HG02981 (cell line): ENCODE data around the gene UBAC2.

Source experiments
- ATAC-seq: cut with Tn5 transposase; IDR thresholded peaks from one replicate; pipeline ENCODE4 v1.9.1; 2021; ENCODE audit warnings: mild to moderate bottlenecking, moderate library complexity; ENCODE audit not compliant: unreplicated experiment

Gene UBAC2

DNA sequence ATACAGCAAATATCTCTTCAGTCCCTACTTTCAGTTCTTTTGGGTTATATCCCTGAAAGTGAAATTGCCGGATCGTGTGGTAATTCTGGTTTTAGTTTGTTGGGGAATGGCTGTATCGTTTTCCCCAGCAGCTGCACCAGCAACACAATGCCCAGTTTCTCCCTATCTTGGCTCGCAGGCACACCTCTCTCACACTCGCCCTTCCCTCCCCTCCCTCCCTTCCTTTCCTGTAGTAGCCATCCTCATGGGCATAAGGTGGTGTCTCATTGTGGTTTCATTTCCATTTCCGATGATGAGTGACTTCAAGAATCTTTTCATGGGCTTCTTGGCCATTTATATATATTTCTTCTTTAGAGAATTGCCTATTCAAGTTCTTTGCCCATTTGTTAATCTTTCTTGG lies 66.2 kb downstream of the UBAC2 start:
- no peak for ATAC-seq

DNA sequence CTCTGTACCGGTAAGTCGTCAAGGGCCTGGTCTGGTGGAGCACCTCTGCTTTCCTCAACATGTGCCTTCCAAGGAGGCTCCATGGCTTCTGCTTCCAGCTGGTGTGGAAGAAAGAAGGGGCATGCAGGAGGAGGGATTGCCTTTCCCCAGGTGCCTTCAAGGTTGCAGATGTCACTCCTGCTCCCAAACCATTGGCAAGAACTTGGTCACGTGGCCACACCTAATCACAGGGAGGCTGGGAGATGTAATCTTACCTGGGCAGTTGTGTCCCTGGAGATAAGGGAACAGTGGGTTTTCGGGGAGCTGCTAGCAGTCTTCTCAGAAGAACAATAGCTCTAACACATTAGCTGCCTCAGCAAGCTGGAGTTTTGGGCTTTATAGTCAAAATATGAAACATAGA lies 67.3 kb downstream of the UBAC2 start:
- ATAC-seq = no peak

DNA sequence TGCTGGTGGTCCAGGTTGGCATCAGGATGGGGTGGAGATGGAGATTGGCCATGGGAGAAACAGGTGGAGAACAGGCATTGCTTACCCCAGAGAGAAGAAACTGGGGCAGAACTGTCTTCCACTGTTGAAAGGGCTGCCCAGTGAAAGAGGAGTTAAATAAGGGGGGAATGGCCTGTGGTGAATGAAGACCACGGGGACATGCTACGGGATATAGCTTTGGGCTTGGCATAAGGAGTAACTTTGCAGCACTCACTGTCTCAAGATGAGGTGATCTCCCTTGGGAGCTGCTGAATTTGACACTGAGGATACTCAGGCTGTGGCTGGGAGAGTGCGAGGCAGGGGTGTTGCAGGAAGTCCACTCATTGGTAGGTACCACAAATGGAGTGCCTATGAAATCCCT lies 68.2 kb downstream of the UBAC2 start:
- ATAC-seq = no peak

DNA sequence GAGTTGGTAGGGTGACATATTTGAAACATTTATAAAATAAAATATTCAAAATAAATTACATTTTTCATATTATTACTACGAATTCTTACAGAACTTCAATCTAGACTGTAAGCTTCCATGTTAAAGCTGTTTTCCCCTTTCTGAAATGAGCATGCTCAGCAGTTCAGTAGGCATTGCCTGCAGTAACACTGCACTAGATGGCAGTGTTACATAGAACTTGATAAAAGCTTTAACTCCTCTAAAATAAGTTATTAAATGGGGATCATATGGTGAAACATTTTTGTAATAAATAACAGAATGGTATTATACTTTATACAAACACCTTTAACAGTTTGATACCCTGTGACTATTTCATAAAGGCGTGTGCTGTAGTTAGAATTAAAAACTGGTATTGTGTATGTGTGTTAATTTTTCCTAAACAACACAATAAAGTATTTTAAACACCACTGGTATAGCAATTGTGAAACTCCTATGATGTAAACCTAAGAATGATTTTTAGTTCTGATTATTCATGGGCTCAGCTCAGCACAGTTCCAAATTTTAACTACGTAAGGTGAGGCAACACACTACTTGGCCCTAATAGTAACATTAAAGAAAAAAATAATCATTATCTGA lies 69.1 kb downstream of the UBAC2 start:
- peak; percentile 62 for ATAC-seq

DNA sequence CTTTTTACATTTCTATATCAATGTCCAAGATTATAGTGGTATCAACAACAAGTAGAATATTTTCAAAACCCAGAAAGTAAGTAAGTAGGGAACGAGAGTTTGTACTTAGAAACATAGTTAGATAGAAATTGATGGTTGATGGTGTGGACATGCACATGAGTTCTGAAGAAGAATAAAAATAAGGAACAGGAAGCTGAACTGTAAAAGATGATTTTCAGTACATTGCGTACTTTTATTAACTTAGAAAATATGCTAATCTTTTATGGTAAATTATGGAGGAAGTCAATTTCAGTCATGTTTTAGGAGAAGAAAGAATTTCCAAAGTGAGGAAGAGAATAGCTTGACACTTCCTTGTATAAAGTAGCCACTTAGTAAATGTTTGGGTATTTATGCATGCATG lies 69.9 kb downstream of the UBAC2 start:
- no peak for ATAC-seq

DNA sequence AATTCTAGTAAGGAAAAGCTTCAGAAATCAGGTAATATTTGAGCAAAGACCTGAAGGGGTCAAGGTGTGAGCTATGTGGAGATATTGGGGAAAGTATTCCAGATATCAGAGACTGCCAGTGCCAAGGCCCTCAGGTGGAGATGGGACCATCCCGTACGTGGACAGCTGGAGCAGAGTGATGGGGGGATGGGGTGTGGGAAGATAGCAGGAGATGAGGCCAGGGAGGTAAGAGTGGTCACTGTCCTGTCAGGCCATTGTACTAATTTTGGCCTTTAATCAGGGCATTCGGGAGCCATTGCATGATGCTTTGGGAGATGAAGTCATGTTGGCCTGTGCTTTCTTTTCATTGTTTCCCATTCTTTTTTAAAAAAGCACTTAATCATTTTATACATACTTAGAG lies 70.6 kb downstream of the UBAC2 start:
- no peak for ATAC-seq

DNA sequence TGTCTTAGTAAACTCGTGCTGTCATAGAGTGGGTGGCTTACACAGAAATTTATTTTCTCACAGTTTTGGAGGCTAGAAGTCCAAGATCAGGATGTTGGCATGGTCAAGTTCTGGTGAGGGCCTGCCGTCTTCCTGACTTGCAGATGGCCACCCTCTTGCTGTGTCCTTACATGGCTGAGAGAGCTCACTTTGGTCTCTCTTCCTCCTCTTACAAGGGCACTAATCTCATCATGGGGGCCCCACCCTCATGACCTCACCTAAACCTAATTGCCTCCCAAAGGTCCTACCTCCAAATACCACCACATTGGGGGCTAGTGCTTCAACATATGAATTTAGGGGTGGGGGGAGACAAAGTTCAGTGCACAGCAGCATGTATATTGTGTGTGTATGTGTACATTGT lies 71.8 kb downstream of the UBAC2 start:
- no peak for ATAC-seq

DNA sequence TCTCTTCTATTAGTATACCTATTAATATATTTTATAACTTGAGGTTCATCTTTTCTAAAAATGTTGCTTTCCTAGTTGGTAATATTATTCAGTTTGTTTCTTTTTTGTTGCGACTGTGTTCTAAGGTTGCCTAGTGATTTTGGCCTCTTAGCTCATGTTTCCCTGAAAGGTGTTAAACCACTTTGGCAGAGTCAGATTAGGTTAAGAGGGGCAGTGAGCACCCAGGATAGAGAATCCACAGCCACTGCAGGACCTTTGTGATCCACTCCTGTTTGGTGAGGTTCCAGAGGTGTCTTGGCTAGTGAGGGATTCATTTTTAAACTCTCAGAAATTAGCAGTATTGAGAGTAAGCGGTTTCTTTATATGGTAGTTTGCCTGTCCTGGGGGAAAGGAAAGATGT lies 72.5 kb downstream of the UBAC2 start:
- no peak for ATAC-seq

DNA sequence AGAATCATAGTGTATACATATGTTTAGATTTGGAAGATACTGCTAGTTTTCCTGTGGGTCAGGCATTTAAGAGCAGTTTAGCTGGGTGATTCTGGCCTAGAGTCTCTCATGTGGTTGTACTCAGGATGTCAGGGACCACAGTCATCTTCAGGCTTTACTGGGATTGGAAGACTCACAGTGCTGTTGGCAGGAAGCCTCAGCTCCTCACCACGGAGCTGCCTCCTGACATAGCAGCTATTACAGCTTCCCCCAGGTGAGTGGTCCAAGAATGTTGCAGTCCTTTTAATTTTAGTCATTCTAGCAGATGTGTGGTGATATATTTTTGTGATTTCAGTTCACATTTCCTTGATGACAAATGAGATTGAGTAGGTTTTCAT lies 74.4 kb downstream of the UBAC2 start:
- ATAC-seq = no peak

DNA sequence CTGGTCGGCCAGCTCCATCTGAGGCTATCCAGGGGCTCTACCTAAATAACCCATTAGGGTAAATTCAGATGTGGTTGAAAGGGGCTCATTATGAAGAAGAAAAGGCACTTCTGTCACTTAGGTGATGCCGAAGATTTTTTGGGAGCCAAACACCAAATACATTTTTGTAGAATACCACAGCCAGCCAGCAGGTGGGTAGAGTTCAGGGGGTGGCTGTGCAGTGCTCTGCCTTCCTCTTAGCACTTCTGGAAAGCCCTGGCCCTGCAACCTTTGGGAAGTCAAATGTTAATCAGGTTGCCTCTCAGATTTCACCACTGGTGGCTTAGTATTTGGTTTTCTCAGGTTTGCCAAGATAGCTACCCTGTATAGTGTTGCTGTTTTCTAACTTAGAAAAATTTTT lies 76.1 kb downstream of the UBAC2 start:
- ATAC-seq = no peak

DNA sequence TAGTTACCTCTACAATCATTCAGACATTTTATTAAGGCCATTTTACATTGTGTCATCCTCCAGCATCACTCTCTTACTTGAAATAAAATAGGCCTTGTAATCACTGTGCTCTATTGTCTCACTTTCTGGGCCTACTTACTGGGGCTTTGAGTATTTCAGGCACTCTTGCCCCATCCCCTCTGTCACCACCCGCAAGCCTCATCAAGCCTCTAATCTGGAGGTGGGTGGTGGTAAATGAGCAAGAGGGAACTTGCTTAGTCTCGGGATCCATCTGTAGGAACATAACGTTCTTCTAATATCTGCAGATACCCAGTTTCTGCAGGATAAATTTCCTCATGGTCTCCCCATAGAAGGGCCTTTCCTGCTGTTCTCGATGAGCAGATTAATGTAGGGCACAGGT lies 77.0 kb downstream of the UBAC2 start:
- no peak for ATAC-seq

DNA sequence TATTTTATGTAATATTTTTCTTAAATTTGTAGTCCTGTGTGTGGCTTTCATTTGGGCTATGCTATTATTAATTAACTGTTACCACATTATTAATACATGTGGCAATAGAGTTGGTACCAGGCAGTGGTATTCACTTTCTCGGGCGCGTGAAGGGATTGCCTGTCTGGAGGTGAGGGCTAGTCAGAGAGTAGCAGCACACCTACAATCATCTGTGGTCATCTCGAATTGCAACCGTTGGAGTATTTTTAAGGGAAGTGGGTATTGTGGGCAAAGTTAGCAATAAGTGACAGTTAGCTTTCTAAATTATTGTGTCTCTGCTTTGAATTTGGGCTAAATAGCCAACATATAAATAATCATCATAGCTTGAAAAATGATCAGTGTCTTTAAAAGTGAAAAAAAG lies 77.5 kb downstream of the UBAC2 start:
- no peak for ATAC-seq

DNA sequence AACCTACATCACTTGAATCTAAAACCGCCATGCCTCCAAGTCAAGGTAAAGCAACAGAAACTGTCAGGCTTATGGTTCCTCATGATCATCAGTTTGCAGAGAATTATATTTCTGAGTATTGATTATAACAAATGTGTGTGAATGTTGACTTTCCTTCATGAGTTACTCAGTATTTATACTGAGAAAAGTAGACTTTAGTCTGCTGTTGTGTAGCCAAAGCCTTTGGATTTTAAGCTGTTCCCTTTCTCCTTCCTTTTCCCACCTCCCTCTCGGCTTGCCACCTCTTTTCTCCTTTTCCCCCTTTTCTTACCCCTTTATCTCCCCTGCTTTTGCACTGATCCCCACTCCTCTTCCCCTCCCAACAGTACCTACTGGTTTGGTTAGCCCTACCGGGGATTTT lies 78.2 kb downstream of the UBAC2 start:
- no peak for ATAC-seq

DNA sequence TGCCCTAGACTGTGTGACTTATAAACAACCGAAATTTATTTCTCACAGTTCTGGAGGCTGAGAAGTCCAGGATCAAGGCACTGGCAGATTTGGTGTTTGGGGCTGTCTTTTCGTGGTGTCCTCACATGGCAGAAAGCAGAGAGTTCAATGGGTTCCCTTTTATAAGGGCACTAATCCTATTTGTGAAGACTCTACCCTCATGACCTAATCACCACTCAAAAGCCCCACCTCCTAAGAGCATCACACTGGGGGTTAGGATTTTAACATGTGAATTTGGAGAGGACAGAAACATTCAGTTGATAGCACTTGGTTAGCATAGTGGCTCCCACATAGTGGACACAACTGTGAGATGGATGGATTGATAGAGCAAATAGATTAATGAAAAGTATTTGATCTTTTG lies 79.0 kb downstream of the UBAC2 start:
- no peak for ATAC-seq

DNA sequence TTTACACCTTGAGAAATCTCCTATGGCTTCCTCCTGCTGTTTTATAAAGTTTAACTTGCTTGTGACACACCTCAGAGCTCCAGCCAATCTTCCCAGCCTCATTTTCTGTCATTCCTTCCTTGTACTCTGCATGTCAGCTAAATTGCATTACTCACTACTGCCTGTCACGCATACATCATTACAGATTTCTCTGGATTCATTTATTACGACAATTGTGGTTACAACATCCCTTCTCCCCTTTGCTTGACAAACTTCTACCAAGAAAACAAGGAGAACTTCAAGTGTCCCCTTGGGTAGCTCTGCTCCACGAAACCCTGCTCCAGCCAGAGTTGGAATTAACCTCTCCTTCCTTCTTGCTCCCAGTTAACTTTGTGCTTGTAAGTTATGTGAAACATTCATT lies 79.5 kb downstream of the UBAC2 start:
- ATAC-seq = no peak

DNA sequence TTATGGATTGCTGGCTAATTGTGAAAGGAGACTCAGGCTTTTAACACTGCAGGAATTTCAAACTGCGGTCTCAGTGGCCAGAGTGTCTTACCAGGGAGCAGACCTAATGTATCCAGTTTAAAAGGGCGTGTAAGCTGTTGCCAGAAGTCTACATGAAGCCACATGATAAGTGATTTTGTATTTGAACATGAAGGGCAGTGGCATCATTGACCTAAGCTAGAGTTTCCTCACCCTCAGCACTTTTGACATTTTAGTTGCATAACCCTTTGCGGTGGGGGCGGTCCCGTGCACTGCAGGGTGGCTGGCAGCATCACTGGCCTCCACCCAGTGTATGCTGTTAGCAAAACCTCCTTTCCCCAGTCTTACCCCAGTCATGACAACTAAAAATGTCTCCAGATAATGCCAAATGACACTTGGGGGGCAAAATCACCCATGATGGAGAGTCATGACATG lies 81.2 kb downstream of the UBAC2 start:
- ATAC-seq = peak; percentile 70

DNA sequence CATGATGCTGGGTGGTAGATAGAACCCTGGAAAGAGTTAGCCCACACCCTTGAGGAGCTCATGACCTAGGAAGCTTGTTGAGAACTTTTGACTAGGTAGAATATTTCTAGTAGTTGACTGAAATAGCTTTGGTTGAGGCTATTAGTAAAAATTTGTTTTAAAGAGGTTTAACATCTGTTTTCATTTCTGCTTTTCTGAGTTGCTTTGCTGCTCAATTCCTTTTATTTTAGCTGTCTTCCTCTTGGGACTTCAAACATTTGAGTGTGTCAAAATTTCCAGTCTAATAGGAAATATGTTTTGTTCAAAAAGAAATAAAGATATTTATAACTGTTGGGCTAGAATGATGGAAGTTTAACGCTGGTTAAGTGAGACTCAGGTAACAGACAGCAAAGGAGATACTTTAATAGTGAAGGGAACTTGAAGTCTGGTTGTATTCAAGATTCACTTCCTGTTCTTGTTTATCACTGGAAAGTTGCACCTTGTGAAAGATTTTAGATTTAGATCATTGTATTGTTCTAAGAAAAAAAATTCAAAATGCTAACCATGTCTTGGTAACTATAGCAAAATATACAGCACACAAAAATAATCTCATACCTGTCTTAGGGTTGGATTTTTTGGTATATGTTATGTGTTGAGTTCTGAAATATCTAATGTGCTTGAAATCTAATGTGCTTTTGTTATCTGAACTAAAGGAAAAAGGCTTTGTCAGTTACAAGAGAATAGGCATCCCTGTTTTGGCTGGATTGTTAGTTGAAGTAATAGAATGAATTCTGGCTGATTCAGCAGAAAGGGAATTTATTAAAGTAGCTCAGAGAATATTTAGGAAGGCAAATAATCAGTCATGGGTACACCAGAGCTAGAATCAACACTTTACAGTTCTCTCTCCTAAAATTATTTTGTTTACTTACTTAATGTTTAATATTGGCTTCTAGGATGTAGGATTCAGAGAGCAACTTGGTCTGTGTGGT lies 81.9 kb downstream of the UBAC2 start:
- peak; percentile 48 for ATAC-seq

DNA sequence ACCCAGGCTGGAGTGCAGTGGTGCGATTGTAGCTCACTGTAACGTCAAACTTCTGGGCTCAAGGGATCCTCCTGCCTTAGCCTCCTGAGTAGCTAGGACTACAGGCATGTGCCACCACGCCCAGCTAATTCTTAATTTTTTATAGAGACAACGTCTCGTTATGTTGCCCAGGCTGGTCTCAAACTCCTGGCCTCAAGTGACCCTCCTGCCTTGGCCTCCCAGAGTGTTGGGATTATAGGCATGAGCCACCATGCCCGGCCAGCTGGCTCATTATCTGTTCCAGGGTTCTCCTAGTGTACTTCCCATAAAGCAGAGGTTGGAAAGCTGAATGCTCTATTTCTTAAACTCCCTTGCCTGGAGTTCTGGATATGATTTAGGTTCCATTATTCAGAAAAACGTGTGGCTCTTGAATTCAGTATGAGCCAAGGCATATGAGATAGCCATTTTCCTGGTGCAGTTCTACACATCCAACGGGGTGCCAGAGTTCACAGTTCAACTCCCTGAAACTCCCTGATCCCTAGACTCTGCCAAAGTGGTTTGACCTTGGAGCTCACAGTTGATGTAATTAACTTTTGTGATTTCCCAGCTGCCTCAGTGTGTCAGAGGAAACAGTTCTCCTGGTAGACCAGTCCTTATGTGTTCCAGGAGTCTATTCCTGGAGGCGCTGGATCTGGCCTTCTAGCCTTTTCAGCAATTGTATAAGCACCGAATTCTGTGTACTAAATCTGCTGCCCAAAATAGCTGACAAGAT lies 85.0 kb downstream of the UBAC2 start:
- ATAC-seq = no peak

DNA sequence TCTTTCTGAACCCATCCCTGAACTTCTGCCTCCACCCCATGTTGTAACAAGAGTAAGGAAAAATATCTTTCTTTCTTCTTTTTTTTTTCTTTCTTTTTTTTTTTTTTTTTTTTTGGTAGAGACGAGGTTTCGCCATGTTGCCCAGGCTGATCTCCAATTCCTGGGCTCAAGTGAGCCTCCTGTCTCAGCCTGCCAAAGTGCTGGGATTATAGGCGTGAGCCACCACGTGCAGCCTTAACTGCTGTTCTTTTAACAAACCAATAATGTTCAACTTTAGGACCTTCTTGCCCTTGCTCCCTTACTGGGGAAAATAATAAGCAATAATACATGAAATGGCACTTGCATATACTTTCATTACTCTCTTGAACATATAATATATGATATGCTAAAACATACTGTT lies 86.9 kb downstream of the UBAC2 start:
- ATAC-seq = no peak

DNA sequence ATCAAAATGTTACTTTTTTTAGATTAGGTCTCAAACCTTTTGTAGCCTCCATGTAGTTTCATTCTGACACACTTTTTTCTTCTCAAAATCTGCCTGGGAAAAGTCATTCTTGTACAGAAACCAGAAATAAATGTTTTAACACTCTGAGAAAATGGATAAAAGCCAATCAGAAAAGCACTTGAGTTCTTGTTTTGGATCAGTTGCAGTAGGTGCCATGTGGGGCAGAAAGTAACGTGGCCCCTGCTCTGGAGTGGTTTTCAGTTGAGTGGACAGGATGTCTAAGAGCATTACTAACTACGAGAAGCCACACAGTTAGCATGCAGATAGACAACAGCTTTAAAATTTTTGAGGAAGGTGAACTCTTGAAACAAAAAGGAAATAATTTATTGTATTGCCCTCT lies 87.4 kb downstream of the UBAC2 start:
- ATAC-seq = peak; percentile 87

DNA sequence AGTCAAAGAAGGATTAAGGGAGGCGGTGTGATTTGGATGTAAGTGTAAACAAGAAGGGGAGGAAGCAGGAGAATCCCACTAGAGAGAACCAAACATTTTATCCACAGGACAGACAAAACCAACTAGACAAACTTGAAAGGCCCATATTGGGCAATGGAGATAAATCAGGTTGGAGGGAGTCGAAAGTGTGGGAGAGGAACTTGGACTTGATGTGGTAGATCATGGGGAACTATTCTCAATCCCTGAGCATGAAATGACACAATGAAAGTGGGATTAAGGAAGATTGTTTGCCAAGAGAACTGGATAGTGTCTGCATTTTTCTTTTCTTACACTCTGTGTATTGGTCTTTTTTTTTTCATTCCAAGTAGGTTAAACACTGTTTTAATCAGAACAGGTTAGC lies 88.6 kb downstream of the UBAC2 start:
- ATAC-seq = no peak
